IPS-18c (cell line): ENCODE data around the gene CERS2.

Source experiments
- H3K4me3 ChIP-seq: 2 replicates; pipeline ENCODE4 v1.7.0; 2013; ENCODE audit warnings: low read depth, mild to moderate bottlenecking, low read length, moderate library complexity; ENCODE audit not compliant: insufficient read depth
- H3K9me3 ChIP-seq: one replicate; pipeline ENCODE4 v1.6.1; 2013; ENCODE audit warnings: mild to moderate bottlenecking, low read length, moderate library complexity; ENCODE audit not compliant: control insufficient read depth, insufficient read depth

The CERS2 gene

DNA sequence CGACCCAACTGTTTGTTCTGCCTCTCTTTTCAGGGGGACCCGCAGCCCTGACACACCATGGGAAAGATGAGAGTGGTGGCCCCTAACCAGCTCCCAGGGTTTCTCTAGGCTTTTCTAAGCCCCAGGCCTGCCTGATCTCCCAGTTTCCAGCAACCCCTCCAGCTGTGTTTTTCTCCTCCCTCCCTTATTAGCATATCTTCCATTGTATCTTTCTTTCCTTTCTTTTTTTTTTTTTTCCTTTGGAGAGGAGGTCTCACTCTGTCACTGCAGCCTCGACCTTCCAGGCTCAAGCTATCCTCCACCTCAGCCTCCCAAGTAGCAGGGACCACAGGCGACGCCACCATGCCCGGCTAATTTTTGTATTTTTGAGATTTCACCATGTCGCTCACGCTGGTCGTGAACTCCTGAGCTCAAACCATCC, 1.8 kb upstream of the CERS2 start:
- Histone ChIP-seq H3K4me3 (no peak overlapping the region), H3K9me3 (no peaks in the 10 kb centered on the region)

DNA sequence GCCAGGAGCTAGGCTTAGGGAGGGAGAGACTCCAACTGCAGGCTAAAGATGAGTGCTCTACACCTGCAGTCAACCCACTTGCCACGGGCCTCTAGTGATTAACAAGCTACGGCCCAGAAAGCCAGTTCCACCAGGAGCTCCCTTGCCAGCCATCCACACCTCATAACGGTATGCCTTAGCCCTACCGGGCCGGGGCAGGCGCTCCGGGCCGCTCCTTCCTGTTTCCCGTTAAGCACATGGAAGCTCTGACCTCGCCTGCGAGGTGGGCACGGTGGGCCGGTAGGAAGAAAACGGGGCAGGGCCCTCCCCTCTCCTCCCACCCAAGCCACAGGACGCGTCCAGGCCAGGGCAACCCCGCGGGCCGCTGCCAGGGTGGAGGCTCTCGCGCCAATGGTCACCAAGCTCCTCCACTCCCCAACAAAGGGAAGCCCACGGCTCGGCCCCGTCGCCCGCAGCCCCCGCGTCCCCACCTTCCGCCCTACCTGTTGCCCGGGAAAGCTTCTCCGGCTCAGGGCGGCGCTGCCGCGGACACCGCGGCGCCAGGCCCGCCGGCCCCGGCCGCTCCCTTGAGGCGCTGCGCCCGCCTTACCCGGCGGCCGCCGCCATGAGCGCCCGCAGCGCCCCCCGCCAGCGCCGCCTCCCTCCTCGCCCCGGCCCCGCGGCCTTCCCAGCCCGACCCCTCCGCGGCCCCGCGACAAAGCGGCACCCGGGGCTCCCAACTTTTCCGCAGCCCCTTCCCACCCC, 627 bp downstream of the CERS2 start:
- peak overlapping the region; percentile 81 for H3K4me3 ChIP-seq
- H3K9me3 ChIP-seq, result no peaks in the 10 kb centered on the region

DNA sequence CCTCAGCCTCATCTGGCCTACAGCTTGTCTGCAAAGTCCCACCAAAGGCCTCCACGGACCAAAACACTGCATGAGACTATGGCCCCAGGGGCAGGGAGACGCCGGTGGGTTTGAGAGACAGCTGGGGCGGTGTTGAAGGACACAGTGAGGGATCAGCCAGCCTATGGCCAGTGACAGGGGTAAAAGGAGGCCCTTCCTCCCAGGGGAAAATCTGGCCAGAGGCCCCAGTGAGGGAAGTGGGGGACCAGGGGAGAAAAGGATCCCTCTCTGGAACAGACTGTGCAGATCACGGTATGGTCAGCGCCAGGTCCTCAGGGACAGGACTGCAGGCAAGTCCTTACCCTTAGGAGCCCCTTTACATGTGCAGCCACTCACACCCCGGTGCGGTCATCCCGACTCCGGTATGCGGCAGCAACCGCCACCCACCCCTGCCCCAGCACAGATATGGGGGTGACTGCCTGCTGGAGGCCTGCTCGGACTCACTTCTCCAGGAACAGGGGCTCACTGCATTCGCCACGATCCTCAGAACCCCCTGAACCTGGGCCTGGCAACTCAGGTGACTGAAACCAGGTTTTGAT, 1.3 kb downstream of the CERS2 start:
- peak overlapping the region; percentile 81 for H3K4me3 ChIP-seq
- no peaks in the 10 kb centered on the region for H3K9me3 ChIP-seq

DNA sequence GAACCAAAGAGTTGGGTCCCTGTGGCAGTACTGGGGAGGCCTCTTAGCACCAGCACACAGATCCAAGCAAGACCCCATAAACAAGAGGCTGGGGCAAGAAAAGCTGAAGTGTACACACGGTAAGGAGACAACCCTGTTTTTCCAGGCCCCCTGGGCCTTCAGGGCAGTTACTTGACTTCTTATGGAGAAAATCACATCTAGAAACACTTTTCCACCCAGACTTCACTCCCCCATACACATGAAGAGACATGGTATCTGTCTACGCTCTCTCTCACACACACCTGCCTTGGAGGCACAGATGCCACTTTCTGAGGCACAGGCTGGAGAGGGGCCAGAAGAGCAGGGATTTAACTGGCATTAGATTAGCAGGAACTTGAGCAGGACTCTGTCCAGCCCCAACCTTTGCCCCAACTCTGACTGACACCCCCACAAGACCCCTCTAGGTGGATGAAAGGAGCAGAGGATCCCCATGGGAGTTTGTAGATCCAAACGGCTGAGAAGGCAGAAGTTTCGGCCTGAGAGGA, 2.2 kb downstream of the CERS2 start:
- peak overlapping the region; percentile 81 for H3K4me3 ChIP-seq
- no peaks in the 10 kb centered on the region for H3K9me3 ChIP-seq

DNA sequence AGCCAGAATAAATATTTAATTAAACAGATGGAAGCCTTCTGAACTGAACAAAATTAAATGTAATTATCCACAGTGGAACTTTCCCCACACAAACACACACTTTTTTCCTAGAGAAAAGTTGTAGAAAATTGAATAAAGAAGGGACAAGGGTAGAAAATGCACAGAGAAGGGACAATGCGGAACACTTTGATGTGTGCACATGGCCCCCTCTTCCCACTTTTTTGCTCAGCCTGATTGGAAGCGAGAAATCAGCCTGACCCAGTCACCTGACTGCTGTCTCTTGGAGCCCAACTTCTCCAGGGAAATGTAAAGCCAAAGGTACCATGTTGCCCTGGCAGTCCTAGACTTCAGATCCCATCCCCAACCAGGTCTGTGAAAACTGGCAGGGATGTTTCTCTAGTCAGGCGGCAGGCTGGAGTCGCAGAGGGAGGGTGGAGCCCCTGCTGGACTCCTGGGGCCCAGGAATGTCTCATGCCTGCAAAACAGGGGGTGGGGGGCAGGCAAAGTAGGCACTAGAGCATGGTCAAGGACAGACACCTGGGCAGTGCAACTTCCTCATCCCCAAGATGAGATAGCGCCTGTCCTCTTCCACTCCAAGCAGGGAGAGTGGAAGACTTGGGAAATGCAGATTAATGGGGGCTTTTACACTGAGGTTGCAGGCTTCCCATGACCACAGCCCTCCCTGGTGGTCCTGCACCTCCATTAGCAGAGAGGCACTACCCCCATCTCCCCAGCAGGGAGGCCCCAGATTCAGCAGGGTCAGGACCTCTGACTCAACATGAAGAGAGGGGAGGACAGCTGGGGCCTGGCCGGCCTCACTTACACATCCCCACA, 2.8 kb downstream of the CERS2 start:
- peak overlapping the region; percentile 81 for H3K4me3 ChIP-seq
- no peaks in the 10 kb centered on the region for H3K9me3 ChIP-seq

DNA sequence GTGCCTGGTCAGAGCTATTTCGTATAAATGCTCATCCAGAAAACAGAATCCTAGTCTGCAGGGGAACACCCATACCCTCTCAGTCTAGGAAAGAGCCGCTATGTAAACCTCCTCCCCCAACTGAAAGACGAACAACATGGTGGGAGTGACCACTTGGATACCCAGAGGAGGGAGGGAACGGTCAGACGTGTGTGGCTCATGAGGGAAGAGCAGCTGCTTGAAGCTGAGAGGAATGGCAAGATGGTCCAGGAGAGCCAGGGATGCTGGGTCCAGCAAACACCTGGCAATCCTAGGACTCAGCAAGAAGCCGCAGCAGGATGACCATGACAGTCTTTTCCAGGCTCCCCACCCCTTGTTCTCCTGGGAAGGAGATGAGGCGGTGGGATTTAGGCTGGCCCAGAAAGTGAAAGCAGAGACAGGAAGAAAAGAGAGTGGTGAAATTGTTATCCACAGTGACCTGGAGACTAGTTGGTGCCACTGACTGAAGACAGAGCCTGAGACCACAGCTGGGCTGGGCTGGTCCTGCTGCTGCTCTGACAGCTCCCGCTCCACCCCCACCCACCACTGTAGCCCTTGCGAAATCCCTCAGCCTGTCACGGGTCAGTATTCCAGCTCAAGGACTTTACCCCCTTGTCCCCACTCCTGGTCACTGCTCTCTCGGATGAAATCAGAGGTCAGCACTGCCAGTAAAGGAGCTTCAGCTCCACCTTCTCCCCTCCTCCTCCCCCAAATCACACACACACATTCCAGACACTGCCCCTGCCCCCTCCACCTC, 3.6 kb downstream of the CERS2 start:
- Histone ChIP-seq H3K4me3 (peak overlapping the region; percentile 9; the same call in 1 of the 2 replicates), H3K9me3 (no peaks in the 10 kb centered on the region)

DNA sequence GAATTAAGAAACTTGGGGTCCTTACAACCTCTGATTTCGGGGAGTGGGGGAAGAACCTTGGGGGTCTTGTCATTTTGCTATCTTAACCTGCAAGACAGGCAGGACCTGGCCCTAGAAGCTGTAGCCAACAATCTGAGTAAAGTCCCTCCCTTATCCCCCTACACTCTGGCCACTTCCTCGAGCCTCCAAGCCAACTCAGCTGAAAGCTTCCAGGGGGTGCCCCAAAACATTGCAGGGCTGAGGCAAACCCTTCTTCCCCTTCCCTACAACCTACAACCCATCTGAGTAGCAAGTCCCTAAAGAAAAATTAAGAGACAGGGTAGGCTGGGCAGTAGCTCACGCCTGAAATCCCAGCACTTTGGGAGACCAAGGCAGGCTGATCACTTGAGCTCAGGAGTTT, 5.0 kb downstream of the CERS2 start:
- H3K9me3 ChIP-seq, result no peaks in the 10 kb centered on the region
- no peak overlapping the region for H3K4me3 ChIP-seq

DNA sequence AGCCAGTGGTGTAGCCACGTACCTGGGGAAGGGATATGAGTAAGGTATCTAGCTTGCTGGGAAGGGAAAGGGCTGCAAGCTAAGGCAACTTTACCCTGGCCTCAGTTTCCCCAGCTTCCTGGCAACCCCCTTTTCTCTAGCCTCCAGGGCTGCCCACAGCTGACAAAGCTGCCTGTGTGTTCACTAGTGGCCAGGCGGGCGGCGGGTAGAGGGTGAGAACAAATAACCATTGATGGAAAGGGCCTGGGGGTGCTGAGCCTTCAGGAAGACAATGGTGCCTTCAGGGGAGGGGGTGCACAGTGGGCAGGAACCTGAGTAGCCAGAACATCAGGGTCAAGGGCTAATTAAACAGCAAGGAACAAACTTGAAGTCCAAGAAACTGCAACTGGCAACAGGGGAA, 6.1 kb downstream of the CERS2 start:
- Histone ChIP-seq H3K9me3 (no peaks in the 10 kb centered on the region), H3K4me3 (no peak overlapping the region)

DNA sequence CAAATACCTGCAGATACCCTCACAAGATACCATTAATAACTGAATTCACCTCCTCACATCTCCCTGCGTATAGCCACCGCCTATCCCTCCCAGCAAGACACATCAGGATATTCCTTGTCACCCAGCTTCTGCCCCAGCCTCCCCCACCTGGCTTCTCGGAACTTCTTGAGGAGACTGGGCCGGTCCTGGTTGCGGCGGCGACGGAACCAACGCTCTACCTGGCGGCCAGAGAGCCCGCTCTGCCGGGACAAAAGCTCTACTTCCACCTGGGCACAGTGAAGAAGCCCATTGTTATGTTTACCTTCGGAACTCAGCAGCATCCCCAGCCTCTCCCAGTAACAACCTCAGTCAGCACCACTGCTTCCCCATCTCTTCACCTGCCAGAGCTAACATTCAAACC, 6.7 kb downstream of the CERS2 start:
- H3K9me3 ChIP-seq, result no peaks in the 10 kb centered on the region
- no peak overlapping the region for H3K4me3 ChIP-seq

DNA sequence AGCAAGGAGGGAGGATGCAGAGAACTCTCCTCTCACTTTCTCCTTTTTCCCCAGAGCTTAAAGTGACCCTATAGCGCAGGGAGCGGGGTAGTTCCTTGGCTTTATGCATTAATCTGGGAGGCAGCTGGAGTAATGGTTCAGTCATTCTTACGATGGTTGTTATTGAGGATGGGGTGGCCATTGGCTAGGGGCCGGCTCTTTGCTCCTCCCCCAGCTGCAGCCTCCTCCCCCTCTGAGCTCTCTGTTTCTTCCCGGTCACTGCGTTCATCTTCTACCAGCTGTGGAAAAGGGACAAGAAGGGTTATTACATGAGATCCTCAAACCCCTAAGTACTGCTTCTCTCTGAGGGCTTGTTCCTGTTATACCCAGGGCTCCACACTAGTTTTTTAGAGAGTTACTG, 8.6 kb downstream of the CERS2 start:
- no peaks in the 10 kb centered on the region for H3K9me3 ChIP-seq
- no peak overlapping the region for H3K4me3 ChIP-seq

DNA sequence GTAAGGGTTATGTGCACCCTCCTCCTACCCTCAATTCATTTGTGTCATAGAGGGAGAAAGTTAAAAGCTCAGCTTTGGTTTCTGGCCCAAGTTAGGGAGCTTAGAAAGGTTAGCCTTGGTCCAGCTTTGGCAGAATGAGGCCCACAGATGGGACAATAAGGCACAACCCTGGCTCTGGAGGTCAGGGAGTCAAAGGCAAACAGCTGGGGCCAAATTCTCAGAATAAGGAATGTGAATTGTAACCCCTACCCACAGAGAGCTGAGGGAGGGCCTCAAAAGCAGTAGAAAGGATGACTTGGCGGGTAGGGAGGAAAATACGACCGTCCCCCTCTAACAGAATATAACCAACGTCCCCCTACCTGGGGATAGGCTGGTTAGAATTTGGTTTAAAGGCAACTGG, 9.0 kb downstream of the CERS2 start:
- H3K4me3 ChIP-seq, result no peak overlapping the region
- H3K9me3 ChIP-seq, result no peaks in the 10 kb centered on the region

DNA sequence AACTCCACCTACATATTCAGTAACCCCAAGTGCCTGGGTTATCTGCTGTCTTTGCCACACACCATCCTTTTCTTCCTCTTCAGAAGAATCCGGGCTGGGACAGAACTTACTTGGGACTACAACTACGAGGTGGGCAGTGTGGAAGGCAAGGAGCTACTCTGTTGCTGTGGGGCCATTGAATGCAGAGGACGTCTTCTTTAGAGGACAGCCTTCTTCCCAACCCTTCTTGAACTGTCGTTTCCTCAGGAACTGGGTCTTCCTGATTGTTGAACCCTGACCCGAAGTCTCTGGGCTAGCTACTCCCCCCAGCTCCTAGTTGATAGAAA, 10.5 kb downstream of the CERS2 start:
- Histone ChIP-seq H3K9me3 (no peaks in the 10 kb centered on the region), H3K4me3 (no peak overlapping the region)

DNA sequence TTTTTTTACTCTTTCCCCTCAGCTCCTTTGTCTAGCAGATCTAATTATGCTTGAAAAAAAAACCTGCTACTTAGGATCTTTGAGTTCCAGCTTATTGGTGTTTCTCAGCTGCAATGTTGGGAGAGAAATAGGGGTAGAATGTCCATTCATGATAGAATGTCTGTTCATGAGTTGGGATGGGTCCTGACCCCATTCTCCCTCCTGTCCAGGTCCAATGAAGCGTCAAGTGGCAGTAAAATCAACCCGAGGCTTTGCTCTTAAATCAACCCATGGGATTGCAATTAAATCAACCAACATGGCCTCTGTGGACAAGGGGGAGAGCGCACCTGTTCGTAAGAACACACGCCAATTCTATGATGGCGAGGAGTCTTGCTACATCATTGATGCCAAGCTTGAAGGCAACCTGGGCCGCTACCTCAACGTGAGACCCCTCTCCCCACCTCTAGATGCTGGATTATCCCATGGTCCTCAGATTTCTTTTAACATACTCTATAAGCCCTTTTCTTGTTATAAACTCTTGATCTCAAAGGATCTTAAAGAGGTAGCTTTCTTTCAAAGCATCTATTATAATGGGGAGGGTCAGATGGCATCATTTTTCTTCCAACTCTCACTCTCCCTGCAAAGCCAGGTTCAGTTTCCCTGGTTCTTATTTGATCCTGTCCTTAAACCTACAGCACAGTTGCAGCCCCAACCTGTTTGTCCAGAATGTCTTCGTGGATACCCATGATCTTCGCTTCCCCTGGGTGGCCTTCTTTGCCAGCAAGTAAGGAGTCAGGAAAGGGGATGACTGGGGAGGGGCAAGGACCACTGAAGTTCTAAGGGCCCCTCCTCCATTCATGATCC, 11.1 kb downstream of the CERS2 start:
- Histone ChIP-seq H3K4me3 (no peak overlapping the region), H3K9me3 (no peaks in the 10 kb centered on the region)

DNA sequence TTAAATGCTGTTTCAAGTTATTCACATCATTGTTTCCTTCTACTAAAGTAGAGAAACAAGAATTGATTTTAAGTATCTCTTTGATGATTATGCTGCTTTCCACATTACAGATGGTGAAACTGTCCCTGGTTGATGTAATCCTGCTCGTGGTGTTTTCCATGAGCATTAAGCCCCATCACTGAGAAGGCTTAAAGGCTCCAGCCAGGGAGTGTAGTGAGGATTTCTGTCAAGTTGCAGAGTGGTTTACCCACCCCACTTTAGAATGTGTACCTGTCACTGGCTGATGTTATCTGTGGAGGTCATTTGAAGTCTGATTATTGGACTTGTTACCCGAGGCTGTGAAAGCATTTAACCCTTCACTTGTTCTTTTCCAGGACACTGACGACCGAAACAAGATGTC, 12.9 kb downstream of the CERS2 start:
- H3K9me3 ChIP-seq, result no peaks in the 10 kb centered on the region
- no peak overlapping the region for H3K4me3 ChIP-seq

DNA sequence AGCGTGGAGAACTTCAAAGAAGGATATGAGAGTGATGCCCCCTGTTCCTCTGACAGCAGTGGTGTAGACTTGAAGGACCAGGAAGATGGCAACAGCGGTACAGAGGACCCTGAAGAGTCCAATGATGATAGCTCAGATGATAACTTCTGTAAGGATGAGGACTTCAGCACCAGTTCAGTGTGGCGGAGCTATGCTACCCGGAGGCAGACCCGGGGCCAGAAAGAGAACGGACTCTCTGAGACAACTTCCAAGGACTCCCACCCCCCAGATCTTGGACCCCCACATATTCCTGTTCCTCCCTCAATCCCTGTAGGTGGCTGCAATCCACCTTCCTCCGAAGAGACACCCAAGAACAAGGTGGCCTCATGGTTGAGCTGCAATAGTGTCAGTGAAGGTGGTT, 14.0 kb downstream of the CERS2 start:
- no peaks in the 10 kb centered on the region for H3K9me3 ChIP-seq
- H3K4me3 ChIP-seq, result no peak overlapping the region

DNA sequence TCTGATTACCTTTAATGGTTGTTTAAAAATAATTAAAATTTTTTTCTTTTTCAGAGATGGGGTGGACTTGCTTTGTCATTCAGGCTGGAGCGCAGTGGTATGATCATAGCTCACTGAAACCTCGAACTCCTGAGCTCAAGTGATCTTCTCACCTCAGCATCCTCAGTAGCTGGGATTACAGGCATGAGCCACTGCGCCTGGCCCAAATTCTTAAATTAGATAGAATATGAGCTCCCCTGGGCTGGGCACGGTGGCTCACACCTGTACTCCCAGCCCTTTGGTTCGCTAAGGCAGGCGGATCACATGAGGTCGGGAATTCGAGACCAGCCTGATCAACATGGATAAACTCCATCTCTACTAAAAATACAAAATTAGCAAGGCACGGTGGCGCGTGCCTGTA, 17.0 kb downstream of the CERS2 start:
- Histone ChIP-seq H3K4me3 (no peak overlapping the region), H3K9me3 (no peaks in the 10 kb centered on the region)

DNA sequence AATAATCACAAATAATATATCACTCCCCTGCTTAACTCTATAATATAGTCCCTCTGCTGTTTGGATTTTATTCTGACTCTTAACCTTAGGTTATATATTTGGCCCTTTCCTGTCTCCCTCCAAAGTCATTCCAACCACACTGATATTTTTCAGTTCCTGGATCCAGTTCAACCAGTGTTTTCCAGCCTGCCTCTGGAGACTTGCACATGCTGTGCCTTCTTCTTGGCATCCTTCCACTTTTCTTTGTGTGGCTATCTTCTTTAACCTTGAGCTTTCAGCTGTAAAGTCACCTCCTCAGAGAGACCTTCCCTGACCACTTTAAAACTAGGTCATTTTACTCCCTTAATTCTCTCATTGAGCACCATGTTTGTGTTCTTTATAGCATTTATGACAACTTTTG, 19.4 kb downstream of the CERS2 start:
- Histone ChIP-seq H3K9me3 (no peaks in the 10 kb centered on the region), H3K4me3 (no peak overlapping the region)
